ENCODE measurements around the gene ADCY10.

Gene ADCY10

DNA sequence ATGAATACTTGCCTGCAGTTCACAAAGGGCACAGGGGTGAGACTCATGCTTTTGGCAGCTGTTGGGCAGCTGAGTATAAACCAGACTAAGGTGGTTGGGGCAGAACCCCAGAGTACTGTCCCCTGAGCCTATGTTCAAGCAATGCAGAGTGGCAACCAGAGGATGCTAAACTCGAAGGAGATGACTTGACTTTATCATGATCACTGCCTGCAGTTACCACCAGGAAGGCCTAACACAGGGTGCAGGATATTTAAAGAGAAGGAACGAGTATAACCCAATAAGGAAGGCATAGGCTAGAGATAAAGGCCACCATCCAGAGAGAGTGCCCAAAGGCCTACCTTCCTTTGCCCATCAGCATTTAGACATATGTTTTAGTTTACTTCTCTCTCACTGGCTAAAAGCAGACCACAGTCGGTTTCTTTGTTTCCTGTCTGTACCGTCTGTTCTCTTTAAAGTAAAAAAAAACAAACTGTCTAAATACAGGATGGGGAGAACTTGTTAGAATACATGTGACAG, 108.8 kb downstream of the ADCY10 start:
- DNase-seq: no peak
- TF ChIP-seq POLR2A (IDR thresholded peaks at IDR 0.05; ENCODE audit: low read length) (no peak), GATA1 (IDR thresholded peaks at IDR 0.05; ENCODE audit: low read depth, low read length) (no peak)

DNA sequence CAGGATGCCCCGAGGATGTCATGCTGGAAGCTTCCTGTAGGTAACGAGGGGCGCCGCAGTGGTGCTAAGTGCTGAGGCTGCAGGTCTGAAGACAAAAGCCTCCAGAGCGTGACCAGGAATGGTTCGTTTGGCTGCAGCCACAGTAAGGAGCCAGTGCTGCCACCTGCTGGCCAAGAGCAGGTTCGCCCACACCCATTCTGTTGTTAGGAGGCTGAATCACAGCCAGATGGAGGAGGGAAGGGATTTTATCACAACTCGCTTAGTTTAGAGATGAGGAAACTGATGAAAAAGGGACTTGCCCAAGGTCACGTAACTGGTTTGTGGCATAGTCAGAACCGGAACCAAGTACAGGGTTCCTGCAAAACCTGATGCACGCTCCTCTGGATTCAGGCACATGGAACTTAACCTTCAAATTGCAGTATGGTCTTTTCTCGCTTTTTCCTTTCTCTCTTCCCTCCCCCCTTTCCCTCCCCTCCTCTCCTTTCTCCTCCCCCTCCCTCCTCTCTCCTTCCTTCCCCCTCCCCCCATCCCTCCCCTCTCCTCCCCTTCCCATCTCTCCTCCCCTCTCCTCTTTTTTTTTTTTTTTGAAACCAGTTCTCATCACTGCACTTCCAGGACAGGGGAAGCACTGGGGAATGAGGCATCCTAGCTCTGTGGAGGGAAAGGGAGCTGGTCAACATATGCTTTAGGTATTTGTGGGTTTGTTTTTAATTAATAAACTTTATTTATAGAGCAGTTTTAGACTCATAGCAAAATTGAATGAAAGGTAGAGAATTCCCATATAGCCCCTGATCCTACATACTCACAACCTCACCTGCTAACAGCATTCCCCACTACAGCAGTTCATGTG, 110.4 kb downstream of the ADCY10 start:
- DNase-seq: peak; percentile 90 to 91
- no peak for TF ChIP-seq GATA1 (IDR thresholded peaks at IDR 0.05; ENCODE audit: low read depth, low read length)
- TF ChIP-seq POLR2A (IDR thresholded peaks at IDR 0.05; ENCODE audit: low read length): no peak

- TF ChIP-seq POLR2A (IDR thresholded peaks at IDR 0.05; ENCODE audit: low read length) (no peak), GATA1 (IDR thresholded peaks at IDR 0.05; ENCODE audit: low read depth, low read length) (no peak)
These were observed 111.7 kb downstream of the ADCY10 start for GRCh38 chr1:167802235-167802634.

GRCh38 chr1:167800251-167800650, 113.7 kb downstream of the ADCY10 start:
- TF ChIP-seq GATA1 (IDR thresholded peaks at IDR 0.05; ENCODE audit: low read depth, low read length) (no peak), POLR2A (IDR thresholded peaks at IDR 0.05; ENCODE audit: low read length) (no peak)
- DNase-seq: no peak

More at GRCh38 chr1:167802235-167802634, 111.7 kb downstream of the ADCY10 start:
- no peak for DNase-seq

- no peak for DNase-seq
- TF ChIP-seq POLR2A (IDR thresholded peaks at IDR 0.05; ENCODE audit: low read length): no peak
- no peak for TF ChIP-seq GATA1 (IDR thresholded peaks at IDR 0.05; ENCODE audit: low read depth, low read length)
These were observed 114.2 kb downstream of the ADCY10 start for GRCh38 chr1:167799747-167800146.

- no peak for TF ChIP-seq POLR2A (IDR thresholded peaks at IDR 0.05; ENCODE audit: low read length)
- no peak for TF ChIP-seq GATA1 (IDR thresholded peaks at IDR 0.05; ENCODE audit: low read depth, low read length)
- no peak for DNase-seq
These were observed 115.0 kb downstream of the ADCY10 start for GRCh38 chr1:167798952-167799351.

GRCh38 chr1:167797015-167797414, 116.9 kb downstream of the ADCY10 start:
- peak; percentile 52 to 73 for DNase-seq
- no peak for TF ChIP-seq POLR2A (IDR thresholded peaks at IDR 0.05; ENCODE audit: low read length)

GRCh38 chr1:167795810-167796740, 117.9 kb downstream of the ADCY10 start:
- no peak for TF ChIP-seq GATA1 (IDR thresholded peaks at IDR 0.05; ENCODE audit: low read depth, low read length)
- no peak for TF ChIP-seq POLR2A (IDR thresholded peaks at IDR 0.05; ENCODE audit: low read length)
- DNase-seq: no peak

GRCh38 chr1:167794043-167794442, 119.9 kb downstream of the ADCY10 start:
- DNase-seq: no peak
- TF ChIP-seq POLR2A (IDR thresholded peaks at IDR 0.05; ENCODE audit: low read length) (no peak), GATA1 (IDR thresholded peaks at IDR 0.05; ENCODE audit: low read depth, low read length) (no peak)

DNA sequence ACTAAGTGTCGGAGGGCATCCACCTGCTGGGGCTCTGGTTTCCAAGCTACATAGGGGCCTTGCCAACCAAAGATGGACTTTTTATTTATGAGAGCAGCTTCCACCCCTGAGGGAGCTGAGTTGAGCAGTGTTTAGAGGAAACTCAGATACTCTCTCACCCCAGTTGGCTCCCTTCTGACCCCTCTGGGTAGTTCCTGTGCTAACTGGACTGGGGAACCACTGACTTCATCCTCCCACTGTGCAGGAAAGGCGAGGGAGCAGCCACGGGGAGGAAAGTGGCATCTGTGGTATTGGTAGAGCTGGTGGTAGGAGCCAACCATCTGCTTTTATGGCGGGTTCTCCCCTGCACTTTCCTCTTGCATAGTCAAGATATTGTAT, 121.8 kb downstream of the ADCY10 start:
- DNase-seq: no peak
- TF ChIP-seq POLR2A (IDR thresholded peaks at IDR 0.05; ENCODE audit: low read length): no peak
- TF ChIP-seq GATA1 (IDR thresholded peaks at IDR 0.05; ENCODE audit: low read depth, low read length): no peak

- DNase-seq: no peak
- TF ChIP-seq GATA1 (IDR thresholded peaks at IDR 0.05; ENCODE audit: low read depth, low read length): no peak
These were observed 122.4 kb downstream of the ADCY10 start for GRCh38 chr1:167791281-167792187.

GRCh38 chr1:167790117-167790516, 123.8 kb downstream of the ADCY10 start:
- TF ChIP-seq GATA1 (IDR thresholded peaks at IDR 0.05; ENCODE audit: low read depth, low read length) (no peak), POLR2A (IDR thresholded peaks at IDR 0.05; ENCODE audit: low read length) (no peak)
- no peak for DNase-seq

GRCh38 chr1:167789501-167789900, 124.4 kb downstream of the ADCY10 start:
- DNase-seq: no peak
- no peak for TF ChIP-seq GATA1 (IDR thresholded peaks at IDR 0.05; ENCODE audit: low read depth, low read length)
- no peak for TF ChIP-seq POLR2A (IDR thresholded peaks at IDR 0.05; ENCODE audit: low read length)
